ENCODE measurements around the gene ANKRD34A. TPM values are rescaled to one million over a fixed set of nuclear protein-coding genes. Genes with fewer than 3 reads are reported as not detected.

The ANKRD34A gene
- total and polyA plus RNA-seq, 7 donors, result 0.33 to 1.9 (median 0.71) TPM; not detected in 2

- H3K4me1 ChIP-seq, result peaks cover 0 to 35% (median 20%) of the 10 kb centered on the region in 4 donors
- DNase-seq, result peak; percentile 74
Measured at GRCh38 chr1:145991735-145992412, 27.5 kb upstream of the ANKRD34A start.

GRCh38 chr1:145990249-145990855 lies 26.0 kb upstream of the ANKRD34A start:
- Histone ChIP-seq H3K27me3 (no peaks in the 10 kb centered on the region), H3K4me3 (no peak overlapping the region), H3K36me3 (peaks cover 30 to 32% (median 31%) of the 10 kb centered on the region in 4 donors), H3K9me3 (no peaks in the 10 kb centered on the region), H3K4me1 (peaks cover 0 to 48% (median 34%) of the 10 kb centered on the region in 4 donors), H3K27ac (peak overlapping the region; percentile 92 to 95 (median 94))
- 63 to 83% methylated on average over 7 of the region's 7 CpGs for WGBS, 2 donors
- intact Hi-C loops (cut with DNase I), result no loop called here
- TF ChIP-seq EP300 (IDR thresholded peaks at IDR 0.05), result no peak
- TF ChIP-seq POLR2A (IDR thresholded peaks at IDR 0.05), result no peak
- no peak for TF ChIP-seq CTCF (IDR thresholded peaks at IDR 0.05)
- TF ChIP-seq POLR2AphosphoS5 (IDR thresholded peaks at IDR 0.05), result peak in 2 of 4 donors; percentile 44 to 49
- peak; percentile 77 for DNase-seq

More at GRCh38 chr1:145991735-145992412, 27.5 kb upstream of the ANKRD34A start:
- 68 to 74% methylated on average over 10 of the region's 10 CpGs for WGBS, 2 donors
- peak overlapping the region; percentile 72 to 93 (median 88) for H3K4me3 ChIP-seq
- peak overlapping the region; percentile 92 to 95 (median 94) for H3K27ac ChIP-seq
- no peak for TF ChIP-seq EP300 (IDR thresholded peaks at IDR 0.05)
- no peak for TF ChIP-seq CTCF (IDR thresholded peaks at IDR 0.05)
- TF ChIP-seq POLR2A (IDR thresholded peaks at IDR 0.05), result peak in 1 of 2 donors; percentile 7
- TF ChIP-seq POLR2AphosphoS5 (IDR thresholded peaks at IDR 0.05), result peak; percentile 38 to 60 (median 54)
- no peaks in the 10 kb centered on the region for H3K9me3 ChIP-seq
- no peaks in the 10 kb centered on the region for H3K27me3 ChIP-seq
- H3K36me3 ChIP-seq, result peaks cover 35 to 38% (median 37%) of the 10 kb centered on the region in 4 donors
- intact Hi-C loops (cut with DNase I), result no loop called here

- no peak overlapping the region for H3K4me3 ChIP-seq
- 45% methylated on average over 5 of the region's 5 CpGs for WGBS, 2 donors
- intact Hi-C loops (cut with DNase I), result no loop called here
- H3K4me1 ChIP-seq, result peaks cover 0 to 64% (median 49%) of the 10 kb centered on the region in 4 donors
- no peaks in the 10 kb centered on the region for H3K27me3 ChIP-seq
- TF ChIP-seq EP300 (IDR thresholded peaks at IDR 0.05), result no peak
- TF ChIP-seq POLR2A (IDR thresholded peaks at IDR 0.05), result no peak
- no peak for TF ChIP-seq POLR2AphosphoS5 (IDR thresholded peaks at IDR 0.05)
- TF ChIP-seq CTCF (IDR thresholded peaks at IDR 0.05), result no peak
- H3K36me3 ChIP-seq, result peaks cover 15 to 17% (median 16%) of the 10 kb centered on the region in 4 donors
- peak overlapping the region; percentile 54 to 94 (median 92) for H3K27ac ChIP-seq
- no peaks in the 10 kb centered on the region for H3K9me3 ChIP-seq
- peak; percentile 60 for DNase-seq
Measured at GRCh38 chr1:145988773-145989172, 24.4 kb upstream of the ANKRD34A start.

- Histone ChIP-seq H3K27me3 (no peaks in the 10 kb centered on the region), H3K9me3 (no peaks in the 10 kb centered on the region), H3K27ac (peak overlapping the region; percentile 54 to 94 (median 92)), H3K4me3 (no peak overlapping the region), H3K36me3 (peaks cover 6 to 8% (median 7%) of the 10 kb centered on the region in 4 donors), H3K4me1 (peaks cover 0 to 66% (median 57%) of the 10 kb centered on the region in 4 donors)
- WGBS, 2 donors, result 96 to 100% methylated on average over 1 of the region's 1 CpG
- intact Hi-C loops (cut with DNase I), result no loop called here
- no peak for TF ChIP-seq CTCF (IDR thresholded peaks at IDR 0.05)
- no peak for TF ChIP-seq POLR2A (IDR thresholded peaks at IDR 0.05)
- TF ChIP-seq POLR2AphosphoS5 (IDR thresholded peaks at IDR 0.05), result peak in 1 of 4 donors; percentile 37
- no peak for TF ChIP-seq EP300 (IDR thresholded peaks at IDR 0.05)
- DNase-seq, result no peak
Measured at GRCh38 chr1:145987926-145988325, 23.6 kb upstream of the ANKRD34A start.
